ENCODE results near the gene CLK2. TPM values are rescaled to one million over a fixed set of nuclear protein-coding genes. Genes with fewer than 3 reads are reported as not detected.

CLK2 gene
- total and polyA plus RNA-seq, 9 of the 15 experiments (the other 6 are each of a cell fraction or from before 2014, with no cell fraction given) = 13.5 to 81.4 (median 39.6) TPM

- TF ChIP-seq ZBTB11 (CRISPR knock-in tag; IDR thresholded peaks at IDR 0.05) (0 out of 6 replicates have a peak, but pooled peaks of 1 of the 3 experiments have one; percentile 47), RFX1 (IDR thresholded peaks at IDR 0.05) (no peak), SP1 (CRISPR knock-in tag; IDR thresholded peaks at IDR 0.05) (peak; percentile 46; the same call in 1 of the 2 replicates), RAD21 (CRISPR knock-in tag; conservative IDR thresholded peaks at IDR 0.05 in 1 of 2, IDR thresholded peaks at IDR 0.05 in 1 of 2) (0 out of 4 replicates have a peak, but pooled peaks of 1 of the 2 experiments have one; percentile 7), ZBTB17 (CRISPR knock-in tag; IDR thresholded peaks at IDR 0.05) (0 out of 2 replicates have a peak, but pooled peaks have one; percentile 26), ZNF584 (CRISPR knock-in tag; IDR thresholded peaks at IDR 0.05; ENCODE audit: low read depth) (0 out of 2 replicates have a peak, but pooled peaks have one; percentile 16), FOS (IDR thresholded peaks at IDR 0.05; ENCODE audit: extremely low read depth, insufficient read length) (peak; percentile 61), NR2F6 (CRISPR knock-in tag; IDR thresholded peaks at IDR 0.05) (peak; percentile 32; the same call in 1 of the 2 replicates), BRCA1 (IDR thresholded peaks at IDR 0.05) (no peak), BRCA1 (CRISPR knock-in tag; IDR thresholded peaks at IDR 0.05) (no peak), ZNF175 (CRISPR knock-in tag; IDR thresholded peaks at IDR 0.05; ENCODE audit: low read depth) (peak; percentile 56; the same call in 1 of the 2 replicates), DMBX1 (CRISPR knock-in tag; IDR thresholded peaks at IDR 0.05; ENCODE audit: borderline replicate concordance) (peak; percentile 45; the same call in 1 of the 2 replicates)
Observed at GRCh38 chr1:155219592-155220031, 53.7 kb downstream of the CLK2 start (continued).
